Neural progenitor cell (in vitro differentiated cells): ENCODE measurements around the gene DUS1L.

Source experiments
- CTCF ChIP-seq: fragments of 200-600 bp; sonication (generic); IDR thresholded peaks from 2 replicates; pipeline ENCODE4 v1.5.1; 2017; ENCODE audit warnings: antibody characterized with exemption, mild to moderate bottlenecking
- EZH2phosphoT487 ChIP-seq: fragments of 200-600 bp; sonication (generic); IDR thresholded peaks from 2 replicates; pipeline ENCODE4 v1.6.1; 2017; ENCODE audit warnings: antibody characterized with exemption

GRCh38 chr17:82017612-82018151 lies 47.9 kb downstream of the DUS1L start:
- TF ChIP-seq CTCF (no peak), EZH2phosphoT487 (no peak)
